Esophagus squamous epithelium (tissue), 5 donors: ENCODE measurements around the gene SRF. TPM values are rescaled to one million over a fixed set of nuclear protein-coding genes. Genes with fewer than 3 reads are reported as not detected.

Source experiments
- DNase-seq: peaks from one replicate; lab custom pipeline; 2025; lab: John Stamatoyannopoulos, UW
- H3K27ac ChIP-seq, 4 donors: fragments of 200-600 bp; sonication (generic); one replicate each; pipeline ENCODE4 v1.5.1; 2016 to 2019; ENCODE audit warnings: mild to moderate bottlenecking in 1 of 4
- H3K27me3 ChIP-seq, 4 donors: fragments of 200-600 bp; sonication (generic); 1 replicate in 3 of 4; 2 replicates in 1 of 4; pipeline versions ENCODE4 v1.5.1 to v1.6.0; 2017 to 2021; ENCODE audit warnings: antibody characterized with exemption in 1 of 4
- H3K36me3 ChIP-seq, 3 donors: fragments of 200-600 bp; sonication (generic); one replicate each; pipeline ENCODE4 v1.5.1; 2016 to 2019
- H3K4me1 ChIP-seq, 3 donors: fragments of 200-600 bp; sonication (generic); one replicate each; pipeline ENCODE4 v1.5.1; 2017 to 2019
- H3K4me3 ChIP-seq, 4 donors: fragments of 200-600 bp; sonication (generic); 1 replicate in 3 of 4; 2 replicates in 1 of 4; pipeline ENCODE4 v1.5.1; 2016 to 2019; ENCODE audit warnings: mild to moderate bottlenecking in 2 of 4, moderate library complexity in 1 of 4
- H3K9me3 ChIP-seq, 3 donors: fragments of 200-600 bp; sonication (generic); one replicate each; pipeline ENCODE4 v1.5.1; 2016 to 2019
- CTCF ChIP-seq, 6 experiments: fragments of 450-650 bp in 4 of 6; fragments of 200-600 bp in 2 of 6; sonication (generic) in 2 of 6; IDR thresholded peaks; one replicate each; pipeline ENCODE4 v1.5.1; 2016 to 2019; ENCODE audit warnings: antibody characterized with exemption in 6 of 6, mild to moderate bottlenecking in 4 of 6, moderate library complexity in 4 of 6
- POLR2A ChIP-seq, 4 donors: fragments of 450-650 bp; IDR thresholded peaks; one replicate each; pipeline ENCODE4 v1.6.1; 2017; ENCODE audit warnings: antibody characterized with exemption in 4 of 4, mild to moderate bottlenecking in 4 of 4, moderate library complexity in 3 of 4
- WGBS, 2 donors: methylation state at CpG; one replicate each; pipeline ENCODE4 v1.1.5; 2018; 5-methylcytosine and 5-hydroxymethylcytosine counted together
- intact Hi-C: fragments of 100-400 bp; cut with DNase I; formaldehyde crosslinking; loops from one replicate; pipeline ENCODE4 v1.15.0; 2022
- total RNA-seq, 4 donors: library from RNA; depleted of rRNA; stranded (reverse); fragments of >200 nt; gene quantifications; one replicate each; pipeline ENCODE4 v1.1.0, GENCODE V29; 2016
- donor health status: DM: yes; HTN: yes; CAD: no.

Gene SRF
- total RNA-seq, 4 donors from 2014 or later: 22.0 to 38.9 (median 35.3) TPM

- H3K4me3 ChIP-seq: no peak overlapping the region
- peaks cover 0 to 55% (median 1%) of the 10 kb centered on the region in 3 donors for H3K4me1 ChIP-seq
- H3K27ac ChIP-seq: no peak overlapping the region
- intact Hi-C loops: no loop called here
- WGBS, 2 donors: 96 to 100% methylated on average over 2 to 4 of the region's 14 CpGs
- peaks cover 0 to 65% (median 13%) of the 10 kb centered on the region in 3 donors for H3K36me3 ChIP-seq
- TF ChIP-seq POLR2A (IDR thresholded peaks at IDR 0.05): no peak
- no peak for TF ChIP-seq CTCF (IDR thresholded peaks at IDR 0.05)
- no peaks in the 10 kb centered on the region for H3K27me3 ChIP-seq
- no peaks in the 10 kb centered on the region for H3K9me3 ChIP-seq
- DNase-seq: no peak
Measured at GRCh38 chr6:43223175-43223574, 52.1 kb downstream of the SRF start.

GRCh38 chr6:43226192-43226851 lies 55.3 kb downstream of the SRF start:
- Histone ChIP-seq H3K27ac (no peak overlapping the region), H3K4me3 (no peak overlapping the region), H3K27me3 (no peaks in the 10 kb centered on the region), H3K9me3 (no peaks in the 10 kb centered on the region), H3K4me1 (peaks cover 5 to 65% (median 7%) of the 10 kb centered on the region in 3 donors), H3K36me3 (peaks cover 0 to 34% (median 5%) of the 10 kb centered on the region in 3 donors)
- TF ChIP-seq POLR2A (IDR thresholded peaks at IDR 0.05): no peak
- no peak for TF ChIP-seq CTCF (IDR thresholded peaks at IDR 0.05)
- 84 to 86% methylated on average over 8 to 11 of the region's 11 CpGs for WGBS, 2 donors
- intact Hi-C loops: no loop called here
- DNase-seq: no peak

GRCh38 chr6:43228951-43229802 lies 58.1 kb downstream of the SRF start, which contains the start of gene DNPH1:
TSS of gene DNPH1 (minus strand) at chr6:43229481. CDS start at chr6:43229456, 25 bp downstream.
- TF ChIP-seq CTCF (IDR thresholded peaks at IDR 0.05) (peak; percentile 87 to 97 (median 93)), POLR2A (IDR thresholded peaks at IDR 0.05) (peak in 1 of 4 donors; percentile 31)
- peaks cover 0 to 7% (median 0%) of the 10 kb centered on the region in 3 donors for H3K36me3 ChIP-seq
- H3K27ac ChIP-seq: peak within 1 kb of the TSS; percentile 66 to 81 (median 79)
- peak within 1 kb of the TSS; percentile 57 to 88 (median 66) for H3K4me3 ChIP-seq
- no peaks in the 10 kb centered on the region for H3K27me3 ChIP-seq
- intact Hi-C loops: no loop called here
- H3K9me3 ChIP-seq: no peaks in the 10 kb centered on the region
- DNase-seq: no peak
- H3K4me1 ChIP-seq: peaks cover 5 to 42% (median 7%) of the 10 kb centered on the region in 3 donors
- 14 to 21% methylated on average over 11 of the region's 82 CpGs for WGBS, 2 donors

GRCh38 chr6:43229803-43230620 lies 58.9 kb downstream of the SRF start:
- no peak for DNase-seq
- peak overlapping the region in 3 of 4 donors; percentile 61 to 88 (median 70) for H3K4me3 ChIP-seq
- H3K27ac ChIP-seq: peak overlapping the region in 3 of 4 donors; percentile 66 to 81 (median 78)
- peaks cover 5 to 34% (median 7%) of the 10 kb centered on the region in 3 donors for H3K4me1 ChIP-seq
- H3K27me3 ChIP-seq: peaks cover 0 to under 1% (median 0%) of the 10 kb centered on the region in 4 donors
- no peaks in the 10 kb centered on the region for H3K36me3 ChIP-seq
- intact Hi-C loops: no loop called here
- TF ChIP-seq CTCF (IDR thresholded peaks at IDR 0.05) (no peak), POLR2A (IDR thresholded peaks at IDR 0.05) (no peak)
- WGBS, 2 donors: 72 to 76% methylated on average over 17 of the region's 17 CpGs
- no peaks in the 10 kb centered on the region for H3K9me3 ChIP-seq
